Measurements from ENCODE around the gene MYO10.

DNA sequence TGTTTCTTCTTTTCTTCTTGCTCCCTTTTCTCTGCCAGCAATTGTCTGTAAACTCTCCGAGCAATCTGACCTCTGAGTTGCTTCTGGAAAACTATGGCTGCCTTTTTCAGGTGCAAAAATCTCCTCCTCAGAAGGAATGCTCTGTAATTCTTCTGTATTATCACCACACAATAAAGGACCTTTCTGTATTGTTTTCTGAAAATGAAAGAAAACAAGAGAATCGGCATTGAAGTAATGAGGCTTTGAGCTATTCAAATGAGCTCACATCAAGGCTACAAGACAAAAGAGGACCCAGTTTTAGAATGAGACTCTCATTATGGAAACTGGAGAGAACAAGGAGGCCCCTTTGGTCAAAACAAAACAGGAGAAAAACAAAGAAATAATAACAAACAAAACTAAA, 233.1 kb downstream of the MYO10 start:
- TF ChIP-seq, protein P1, sequence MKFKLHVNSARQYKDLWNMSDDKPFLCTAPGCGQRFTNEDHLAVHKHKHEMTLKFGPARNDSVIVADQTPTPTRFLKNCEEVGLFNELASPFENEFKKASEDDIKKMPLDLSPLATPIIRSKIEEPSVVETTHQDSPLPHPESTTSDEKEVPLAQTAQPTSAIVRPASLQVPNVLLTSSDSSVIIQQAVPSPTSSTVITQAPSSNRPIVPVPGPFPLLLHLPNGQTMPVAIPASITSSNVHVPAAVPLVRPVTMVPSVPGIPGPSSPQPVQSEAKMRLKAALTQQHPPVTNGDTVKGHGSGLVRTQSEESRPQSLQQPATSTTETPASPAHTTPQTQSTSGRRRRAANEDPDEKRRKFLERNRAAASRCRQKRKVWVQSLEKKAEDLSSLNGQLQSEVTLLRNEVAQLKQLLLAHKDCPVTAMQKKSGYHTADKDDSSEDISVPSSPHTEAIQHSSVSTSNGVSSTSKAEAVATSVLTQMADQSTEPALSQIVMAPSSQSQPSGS (IDR thresholded peaks at IDR 0.05; ENCODE audit: low read length) = no peak
- TF ChIP-seq RFX5 (IDR thresholded peaks at IDR 0.05; ENCODE audit: borderline replicate concordance, low read depth, low read length) (no peak), RXRA (IDR thresholded peaks at IDR 0.05; ENCODE audit: insufficient read depth, low read depth, low read length) (no peak), EZH2 (IDR thresholded peaks at IDR 0.05; ENCODE audit: low read depth, low read length, severe bottlenecking) (no peak), TBP (IDR thresholded peaks at IDR 0.05; ENCODE audit: low read depth, low read length) (no peak), JUN (IDR thresholded peaks at IDR 0.05; ENCODE audit: low read depth, low read length) (no peak)
- TF ChIP-seq, protein P2, sequence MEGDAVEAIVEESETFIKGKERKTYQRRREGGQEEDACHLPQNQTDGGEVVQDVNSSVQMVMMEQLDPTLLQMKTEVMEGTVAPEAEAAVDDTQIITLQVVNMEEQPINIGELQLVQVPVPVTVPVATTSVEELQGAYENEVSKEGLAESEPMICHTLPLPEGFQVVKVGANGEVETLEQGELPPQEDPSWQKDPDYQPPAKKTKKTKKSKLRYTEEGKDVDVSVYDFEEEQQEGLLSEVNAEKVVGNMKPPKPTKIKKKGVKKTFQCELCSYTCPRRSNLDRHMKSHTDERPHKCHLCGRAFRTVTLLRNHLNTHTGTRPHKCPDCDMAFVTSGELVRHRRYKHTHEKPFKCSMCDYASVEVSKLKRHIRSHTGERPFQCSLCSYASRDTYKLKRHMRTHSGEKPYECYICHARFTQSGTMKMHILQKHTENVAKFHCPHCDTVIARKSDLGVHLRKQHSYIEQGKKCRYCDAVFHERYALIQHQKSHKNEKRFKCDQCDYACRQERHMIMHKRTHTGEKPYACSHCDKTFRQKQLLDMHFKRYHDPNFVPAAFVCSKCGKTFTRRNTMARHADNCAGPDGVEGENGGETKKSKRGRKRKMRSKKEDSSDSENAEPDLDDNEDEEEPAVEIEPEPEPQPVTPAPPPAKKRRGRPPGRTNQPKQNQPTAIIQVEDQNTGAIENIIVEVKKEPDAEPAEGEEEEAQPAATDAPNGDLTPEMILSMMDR (IDR thresholded peaks at IDR 0.05; ENCODE audit: control extremely low read depth in 1 of 3, insufficient read depth in 1 of 3, low read depth in 1 of 3, low read length in 3 of 3) = no peak
